GM12801 (cell line): ENCODE results near the gene PLEKHH1.

ENCODE experiments used
- TF ChIP-seq, protein P1 (sequence below): IDR thresholded peaks from one replicate; pipeline ENCODE4 v1.5.1; 2011; ENCODE audit warnings: control low read depth; ENCODE audit not compliant: insufficient read length; ENCODE audit errors: extremely low read depth

The PLEKHH1 gene

DNA sequence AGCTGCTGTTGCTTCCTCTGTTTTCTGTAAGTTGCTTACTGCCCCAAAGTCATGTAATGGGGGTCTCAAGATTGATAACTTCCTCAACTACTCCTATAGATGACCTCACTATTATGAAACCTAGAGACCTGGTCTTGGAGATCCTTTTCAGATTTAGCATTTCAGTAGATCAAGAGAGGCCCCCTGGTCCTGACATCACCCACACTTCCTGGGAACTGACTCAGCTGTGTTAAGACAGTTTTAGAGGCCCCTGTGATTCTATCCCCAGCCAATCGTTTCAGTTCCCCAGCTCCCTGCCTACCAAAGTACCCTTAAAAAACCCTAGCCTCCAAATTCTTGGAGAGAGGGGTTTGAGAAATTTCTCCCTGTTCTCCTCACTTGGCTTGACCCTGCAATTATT is 77.4 kb downstream of the PLEKHH1 start:
- TF ChIP-seq, protein P1, sequence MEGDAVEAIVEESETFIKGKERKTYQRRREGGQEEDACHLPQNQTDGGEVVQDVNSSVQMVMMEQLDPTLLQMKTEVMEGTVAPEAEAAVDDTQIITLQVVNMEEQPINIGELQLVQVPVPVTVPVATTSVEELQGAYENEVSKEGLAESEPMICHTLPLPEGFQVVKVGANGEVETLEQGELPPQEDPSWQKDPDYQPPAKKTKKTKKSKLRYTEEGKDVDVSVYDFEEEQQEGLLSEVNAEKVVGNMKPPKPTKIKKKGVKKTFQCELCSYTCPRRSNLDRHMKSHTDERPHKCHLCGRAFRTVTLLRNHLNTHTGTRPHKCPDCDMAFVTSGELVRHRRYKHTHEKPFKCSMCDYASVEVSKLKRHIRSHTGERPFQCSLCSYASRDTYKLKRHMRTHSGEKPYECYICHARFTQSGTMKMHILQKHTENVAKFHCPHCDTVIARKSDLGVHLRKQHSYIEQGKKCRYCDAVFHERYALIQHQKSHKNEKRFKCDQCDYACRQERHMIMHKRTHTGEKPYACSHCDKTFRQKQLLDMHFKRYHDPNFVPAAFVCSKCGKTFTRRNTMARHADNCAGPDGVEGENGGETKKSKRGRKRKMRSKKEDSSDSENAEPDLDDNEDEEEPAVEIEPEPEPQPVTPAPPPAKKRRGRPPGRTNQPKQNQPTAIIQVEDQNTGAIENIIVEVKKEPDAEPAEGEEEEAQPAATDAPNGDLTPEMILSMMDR, result no peak

DNA sequence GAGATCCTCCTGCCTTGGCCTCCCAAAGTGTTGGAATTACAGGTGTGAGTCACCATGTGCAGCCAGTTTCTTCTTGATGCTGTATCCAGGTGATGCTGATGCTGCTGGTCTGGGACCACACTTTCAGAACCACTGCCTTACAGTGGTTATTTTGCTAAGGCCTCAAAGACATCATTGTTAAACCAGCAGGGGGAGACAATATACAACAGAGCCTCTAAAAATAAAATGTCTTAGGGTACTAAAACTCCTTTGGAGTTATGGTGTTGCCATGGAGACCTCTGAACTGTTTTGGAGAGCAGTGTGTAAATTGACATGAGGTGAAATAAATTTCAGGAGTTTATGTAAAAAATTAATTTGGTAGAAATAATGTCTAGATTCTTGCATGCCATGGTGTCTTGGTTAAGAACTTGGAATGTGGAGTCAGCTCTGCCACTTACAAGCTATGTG is 85.5 kb downstream of the PLEKHH1 start:
- TF ChIP-seq, protein P1, result no peak

DNA sequence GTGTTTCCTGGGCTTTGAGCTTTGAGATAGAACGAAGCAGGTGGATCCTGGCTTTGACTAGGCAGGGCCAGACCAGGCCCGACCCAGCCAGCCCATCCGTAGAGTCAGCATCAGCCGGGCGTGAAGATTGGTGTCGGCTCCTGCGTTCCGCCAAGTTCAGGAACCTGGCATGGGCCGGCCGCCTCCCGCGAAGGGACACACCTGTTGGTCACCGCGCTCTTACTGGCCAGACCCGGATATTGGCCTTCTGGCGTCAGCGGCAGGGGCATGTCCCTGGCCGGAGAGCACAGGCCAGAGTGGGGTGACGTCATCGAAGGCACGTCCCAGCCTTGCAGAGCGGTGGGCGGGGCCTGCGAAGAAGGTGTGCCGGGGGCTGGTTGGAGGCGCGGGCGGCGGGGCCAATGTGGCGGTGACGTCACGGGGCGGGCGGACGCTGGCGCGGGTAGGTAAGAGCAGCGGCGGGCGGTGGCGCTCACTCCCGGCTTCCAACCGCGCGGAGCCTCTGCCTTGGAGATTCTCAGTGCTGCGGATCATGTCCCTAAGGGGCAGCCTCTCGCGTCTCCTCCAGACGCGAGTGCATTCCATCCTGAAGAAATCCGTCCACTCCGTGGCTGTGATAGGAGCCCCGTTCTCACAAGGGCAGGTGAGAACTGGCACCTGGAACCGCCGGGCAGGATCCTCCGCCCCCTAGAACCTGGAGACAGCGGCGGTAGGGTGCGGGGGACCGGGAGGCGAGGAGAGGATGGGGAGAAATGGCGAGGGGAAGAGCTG is 86.5 kb downstream of the PLEKHH1 start, which contains the start of gene ARG2:
TSS of gene ARG2 (plus strand) at position 475 of the 771 bp plus-strand sequence. CDS start at position 533, 58 bp downstream.
- TF ChIP-seq, protein P1, result no peak

DNA sequence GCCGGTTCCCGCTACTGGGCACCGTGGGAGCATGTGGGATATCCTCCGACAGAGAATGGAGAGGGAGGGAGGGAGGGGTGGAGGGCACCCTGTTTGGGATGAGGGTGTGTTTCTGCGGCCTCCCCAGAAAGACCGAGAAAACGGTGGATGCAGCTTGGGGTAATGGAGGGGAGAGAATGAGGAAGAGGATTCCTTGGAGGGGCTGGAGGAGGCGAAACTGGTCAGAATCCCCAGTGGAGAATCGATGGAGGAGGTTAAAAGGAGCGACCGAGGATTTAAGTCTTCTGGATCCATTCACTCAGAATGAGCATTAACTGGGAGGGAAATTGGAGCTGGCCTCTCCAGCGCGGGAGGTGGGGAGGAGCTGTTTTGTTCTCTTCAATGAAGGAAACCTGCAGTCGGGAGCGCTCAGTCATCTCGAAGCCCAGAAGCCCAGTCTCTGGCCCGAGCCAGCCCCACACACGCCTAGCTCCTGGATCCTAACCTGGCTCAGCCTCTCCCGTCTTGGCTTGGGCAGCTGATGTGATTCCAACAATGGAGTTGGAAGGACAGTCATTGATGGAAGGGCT is 87.2 kb downstream of the PLEKHH1 start:
- TF ChIP-seq, protein P1, result no peak

DNA sequence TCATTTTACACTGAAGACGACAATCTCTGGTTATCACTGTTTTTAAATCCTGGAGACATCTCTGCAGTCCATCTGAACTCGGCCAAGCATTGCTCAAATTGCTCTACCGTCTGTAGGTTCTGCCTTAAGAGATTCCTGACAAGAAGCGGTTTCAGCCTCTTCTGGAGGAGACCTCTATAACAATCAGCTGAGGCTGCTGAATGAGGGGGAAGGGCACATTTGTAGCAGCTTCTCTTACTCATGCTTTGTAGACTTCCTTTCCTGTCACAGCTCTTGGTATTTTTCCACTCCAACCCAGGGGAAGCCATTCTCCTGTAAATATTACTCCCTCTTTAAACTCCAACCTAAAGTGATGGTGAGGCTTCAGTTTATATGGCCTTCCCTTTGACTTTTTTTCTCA is 89.6 kb downstream of the PLEKHH1 start:
- TF ChIP-seq, protein P1, result no peak

DNA sequence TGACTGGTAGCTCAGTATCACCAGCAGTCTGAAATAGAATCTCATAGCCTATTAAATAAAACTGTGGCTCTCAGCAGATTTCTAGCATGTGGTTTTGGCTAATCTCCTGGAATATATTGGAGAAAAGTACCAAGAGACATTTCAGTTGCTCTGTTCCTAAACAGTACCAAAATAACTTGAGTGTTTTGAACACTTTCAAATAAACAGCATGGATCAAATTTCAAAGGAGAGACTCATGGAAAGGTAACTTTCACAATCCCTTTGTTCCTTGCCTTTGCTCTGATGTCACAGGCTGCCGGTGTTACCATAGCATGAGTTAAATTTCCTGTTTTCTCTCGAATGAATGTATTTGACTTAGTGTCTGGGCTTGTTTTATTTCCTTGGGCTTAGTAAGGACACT is 90.0 kb downstream of the PLEKHH1 start:
- TF ChIP-seq, protein P1, result no peak

DNA sequence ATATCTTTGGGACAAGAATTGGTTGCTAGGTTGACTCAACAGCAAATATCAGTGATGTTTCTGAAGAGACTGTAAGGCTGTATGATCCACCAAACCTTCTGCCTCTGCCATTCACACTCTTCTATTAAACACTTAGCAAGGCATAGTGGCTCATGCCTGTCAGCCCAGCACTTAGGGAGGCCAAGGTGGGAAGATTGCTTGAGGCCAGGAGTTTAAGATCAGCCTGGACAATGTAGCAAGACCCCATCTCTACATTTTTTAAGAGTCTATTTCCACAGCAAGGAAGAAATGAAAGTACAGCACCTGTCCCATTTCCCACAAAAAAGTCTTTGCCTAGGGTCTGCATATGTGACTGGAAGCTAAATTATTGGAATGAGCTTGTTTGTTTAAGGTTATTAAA is 94.4 kb downstream of the PLEKHH1 start:
- TF ChIP-seq, protein P1, result no peak
